ENCODE data around the gene CARM1. TPM values are rescaled to one million over a fixed set of nuclear protein-coding genes. Genes with fewer than 3 reads are reported as not detected.

Gene CARM1
- total RNA-seq, 4 donors from 2014 or later = 12.2 to 14.8 (median 13.1) TPM

- no peaks in the 10 kb centered on the region for H3K9me3 ChIP-seq
- TF ChIP-seq POLR2A (IDR thresholded peaks at IDR 0.05) (no peak), CTCF (IDR thresholded peaks at IDR 0.05) (no peak)
- peaks cover 32 to 35% of the 10 kb centered on the region in 2 donors for H3K36me3 ChIP-seq
- no peak overlapping the region for H3K4me3 ChIP-seq (replicated peaks in 1 of 3)
- 100% methylated on average over 3 to 4 of the region's 19 CpGs for WGBS, 2 donors
- DNase-seq = no peak
- H3K4me1 ChIP-seq = no peaks in the 10 kb centered on the region
- intact Hi-C loops (cut with DNase I) = no loop called here
- no peaks in the 10 kb centered on the region for H3K27me3 ChIP-seq
- H3K27ac ChIP-seq = no peak overlapping the region
These were observed 44.1 kb downstream of the CARM1 start for GRCh38 chr19:10915130-10916091.

GRCh38 chr19:10916602-10917001 is 45.2 kb downstream of the CARM1 start:
- Histone ChIP-seq H3K36me3 (peaks cover 24 to 40% of the 10 kb centered on the region in 2 donors), H3K4me1 (no peaks in the 10 kb centered on the region), H3K27ac (no peak overlapping the region), H3K4me3 (replicated peaks in 1 of 3) (no peak overlapping the region), H3K27me3 (no peaks in the 10 kb centered on the region), H3K9me3 (no peaks in the 10 kb centered on the region)
- 92 to 100% methylated on average over 2 to 6 of the region's 6 CpGs for WGBS, 2 donors
- DNase-seq = no peak
- intact Hi-C loops (cut with DNase I) = no loop called here
- TF ChIP-seq POLR2A (IDR thresholded peaks at IDR 0.05) (no peak), CTCF (IDR thresholded peaks at IDR 0.05) (no peak)

GRCh38 chr19:10918359-10918758 is 47.0 kb downstream of the CARM1 start:
- peaks cover 32 to 46% of the 10 kb centered on the region in 2 donors for H3K36me3 ChIP-seq
- 95 to 96% methylated on average over 11 of the region's 11 CpGs for WGBS, 2 donors
- no peaks in the 10 kb centered on the region for H3K9me3 ChIP-seq
- H3K27me3 ChIP-seq = no peaks in the 10 kb centered on the region
- intact Hi-C loops (cut with DNase I) = no loop called here
- no peaks in the 10 kb centered on the region for H3K4me1 ChIP-seq
- H3K27ac ChIP-seq = no peak overlapping the region
- TF ChIP-seq CTCF (IDR thresholded peaks at IDR 0.05) = no peak
- no peak for TF ChIP-seq POLR2A (IDR thresholded peaks at IDR 0.05)
- DNase-seq = no peak
- H3K4me3 ChIP-seq (replicated peaks in 1 of 3) = no peak overlapping the region

- H3K27ac ChIP-seq = no peak overlapping the region
- no peaks in the 10 kb centered on the region for H3K9me3 ChIP-seq
- TF ChIP-seq POLR2A (IDR thresholded peaks at IDR 0.05) (no peak), CTCF (IDR thresholded peaks at IDR 0.05) (no peak)
- peaks cover 38 to 50% of the 10 kb centered on the region in 2 donors for H3K36me3 ChIP-seq
- H3K4me1 ChIP-seq = no peaks in the 10 kb centered on the region
- no peaks in the 10 kb centered on the region for H3K27me3 ChIP-seq
- 88 to 90% methylated on average over 17 to 25 of the region's 26 CpGs for WGBS, 2 donors
- DNase-seq = no peak
- intact Hi-C loops (cut with DNase I) = loop anchor here (10.0 kb wide), 1 partner anchor 45 kb away; the partner anchor contains the start of gene CARM1
- no peak overlapping the region for H3K4me3 ChIP-seq (replicated peaks in 1 of 3)
These were observed 48.3 kb downstream of the CARM1 start for GRCh38 chr19:10919352-10920287.

Data from thyroid gland (tissue), 4 donors.